GM21529 (cell line): ENCODE measurements around the gene SKIC3.

Experiments
- ATAC-seq: cut with Tn5 transposase; IDR thresholded peaks from one replicate; pipeline ENCODE4 v1.9.1; 2021; ENCODE audit not compliant: unreplicated experiment

Gene SKIC3

DNA sequence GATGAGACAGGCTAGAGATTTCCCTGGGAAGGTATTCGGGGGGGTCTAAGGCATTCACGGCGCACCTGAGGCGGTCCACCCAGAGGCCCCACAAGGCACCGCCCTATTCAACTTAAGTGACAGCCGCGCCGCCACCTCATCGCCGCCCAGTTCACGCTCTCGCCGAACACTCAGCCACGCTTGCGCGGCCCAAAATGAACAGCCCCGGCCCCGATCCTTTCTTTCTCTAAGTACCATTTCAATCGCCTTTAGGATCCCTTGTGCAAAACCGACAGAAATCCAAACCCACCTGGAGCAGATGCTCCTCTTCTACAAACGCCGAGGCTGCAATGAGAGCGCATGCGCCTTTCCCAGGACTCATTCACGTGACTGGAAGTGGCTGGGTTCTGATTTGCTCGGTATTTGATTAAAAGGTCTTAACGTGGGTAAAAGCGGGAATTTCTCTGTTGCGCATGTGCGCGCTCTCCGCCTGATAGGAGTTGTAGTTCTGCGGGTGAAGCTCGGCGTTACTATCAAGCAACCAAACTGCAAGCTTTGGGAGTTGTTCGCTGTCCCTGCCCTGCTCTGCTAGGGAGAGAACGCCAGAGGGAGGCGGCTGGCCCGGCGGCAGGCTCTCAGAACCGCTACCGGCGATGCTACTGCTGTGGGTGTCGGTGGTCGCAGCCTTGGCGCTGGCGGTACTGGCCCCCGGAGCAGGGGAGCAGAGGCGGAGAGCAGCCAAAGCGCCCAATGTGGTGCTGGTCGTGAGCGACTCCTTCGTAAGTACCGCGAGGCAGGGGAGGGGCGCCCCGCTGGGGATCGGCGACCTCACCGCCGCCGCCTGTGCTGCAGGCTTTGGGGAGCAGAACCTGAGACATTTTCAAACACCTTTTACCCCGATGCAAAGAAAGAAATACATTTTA lies at the start of gene SKIC3, which contains the start of gene ARSK:
TSS of gene SKIC3 (minus strand) at position 331 of the 902 bp plus-strand sequence. CDS start 7,827 bp downstream, outside the sequence.
TSS of gene ARSK (plus strand) at position 455 of the 902 bp plus-strand sequence. CDS start at position 633, 178 bp downstream.
- peak; percentile 90 for ATAC-seq

DNA sequence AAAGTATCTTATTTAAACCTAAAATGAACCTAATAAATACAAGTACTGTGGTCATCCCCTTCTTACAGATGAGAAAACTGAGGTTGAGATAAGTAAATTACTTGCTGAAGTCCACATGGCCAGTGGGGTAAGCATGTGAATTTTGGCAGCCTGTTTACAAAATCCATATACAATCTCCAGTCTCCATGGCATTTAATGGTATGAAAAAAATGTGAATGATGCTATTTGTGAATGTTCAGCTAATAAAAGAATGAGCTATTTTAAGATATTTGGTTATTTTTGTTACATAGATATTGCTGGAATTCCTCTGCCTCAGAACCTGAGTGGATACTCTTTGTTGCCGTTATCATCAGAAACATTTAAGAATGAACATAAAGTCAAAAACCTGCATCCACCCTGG lies 45.8 kb upstream of the SKIC3 start:
- no peak for ATAC-seq

DNA sequence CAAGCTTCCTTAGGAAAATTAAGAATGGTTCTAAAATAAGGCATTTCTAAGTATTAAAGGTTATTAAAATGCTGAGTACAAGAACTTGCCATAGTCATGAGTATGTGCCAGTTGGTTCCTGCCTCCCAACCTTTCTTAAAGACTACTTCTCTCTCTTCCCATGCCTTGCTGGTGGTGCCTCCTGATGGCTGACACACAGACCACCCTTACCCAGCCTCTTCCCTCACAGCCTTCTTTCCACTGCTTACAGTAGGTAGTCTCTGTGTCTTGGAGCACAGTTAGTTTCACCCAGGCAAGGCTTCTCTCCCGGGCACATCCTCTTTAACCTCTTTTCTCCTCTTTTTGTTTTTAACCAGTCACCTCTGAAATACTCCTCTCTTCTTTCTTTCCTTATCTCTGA lies 44.5 kb upstream of the SKIC3 start:
- ATAC-seq = no peak

DNA sequence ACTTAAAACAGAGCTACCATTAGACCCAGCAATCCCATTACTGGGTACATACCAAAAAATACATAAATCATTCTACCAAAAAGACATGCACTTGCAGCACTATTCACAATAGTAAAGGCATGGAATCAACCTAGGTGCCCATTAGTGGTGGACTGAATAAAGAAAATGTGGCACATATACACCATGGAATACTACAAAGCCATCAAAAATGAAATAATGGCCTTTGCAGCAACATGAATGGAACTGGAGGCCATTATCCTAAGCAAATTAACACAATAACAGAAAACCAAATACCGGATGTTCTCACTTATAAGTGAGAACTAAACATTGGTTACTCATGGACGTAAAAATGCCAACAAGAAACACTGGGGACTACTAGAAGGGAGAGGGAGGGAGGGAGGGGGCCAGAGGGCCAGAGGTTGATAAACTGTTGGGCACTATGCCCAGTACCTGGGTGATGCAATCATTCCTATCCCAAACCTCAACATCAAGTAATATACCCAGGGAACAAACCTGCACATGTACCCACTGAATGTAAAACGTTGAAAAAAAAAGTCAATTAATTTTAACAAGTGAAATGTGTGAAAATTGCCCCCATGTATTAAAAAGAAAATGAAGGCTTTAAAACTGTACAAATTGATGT lies 40.6 kb upstream of the SKIC3 start:
- ATAC-seq = no peak

DNA sequence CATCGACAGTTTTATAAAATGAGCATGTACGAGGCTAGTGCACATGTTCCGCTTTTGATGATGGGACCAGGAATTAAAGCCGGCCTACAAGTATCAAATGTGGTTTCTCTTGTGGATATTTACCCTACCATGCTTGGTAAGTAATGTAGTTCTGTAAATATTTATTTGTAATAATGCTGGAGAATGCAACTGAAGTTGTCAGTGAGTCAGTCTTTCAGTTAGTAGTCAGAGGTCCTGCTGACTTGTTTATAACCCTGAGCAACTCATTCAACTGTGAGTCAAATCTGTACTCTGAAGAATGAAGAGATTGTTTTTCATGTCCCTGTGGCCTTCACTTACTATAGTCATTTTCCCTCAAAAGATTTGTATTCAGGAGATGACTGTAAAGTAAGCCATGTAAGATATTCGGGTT lies 36.7 kb upstream of the SKIC3 start:
- peak; percentile 93 for ATAC-seq

DNA sequence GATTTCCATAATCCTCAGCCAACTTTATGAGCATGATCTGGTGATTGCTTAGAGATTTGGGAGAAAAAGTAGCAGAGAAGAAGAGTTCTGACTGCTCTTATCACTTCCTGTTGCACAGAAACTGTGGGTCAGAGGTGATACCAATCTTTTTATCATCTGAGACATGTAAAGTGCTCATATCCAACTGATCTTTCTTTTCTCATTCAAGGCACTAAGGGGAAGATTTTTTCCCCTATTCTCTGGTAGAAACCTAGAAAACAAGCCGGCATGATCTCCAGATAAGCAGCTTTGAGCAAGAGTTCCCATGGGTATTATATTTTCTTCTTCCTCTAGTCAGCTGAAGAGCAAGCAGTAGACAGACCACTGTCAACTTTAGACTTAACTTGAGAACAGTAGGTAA lies 36.1 kb upstream of the SKIC3 start:
- no peak for ATAC-seq

DNA sequence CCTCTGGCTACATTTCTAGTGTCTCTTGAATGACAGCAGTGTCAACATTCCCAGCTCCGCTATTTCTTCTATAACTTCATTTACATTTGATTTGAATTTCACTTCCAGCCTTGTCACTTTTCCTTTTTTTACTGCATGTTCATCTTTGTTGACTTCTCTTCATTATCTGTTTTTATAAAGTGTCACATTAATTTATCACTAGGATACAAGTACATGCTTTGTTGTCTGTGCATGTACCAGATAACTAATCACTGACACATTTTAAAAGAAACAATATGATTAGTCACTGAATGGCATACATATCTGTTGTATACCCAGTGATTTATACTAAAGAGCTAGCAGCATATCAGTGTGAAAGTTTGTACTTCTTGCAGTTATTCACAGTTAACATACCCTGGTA lies 29.2 kb upstream of the SKIC3 start:
- no peak for ATAC-seq

DNA sequence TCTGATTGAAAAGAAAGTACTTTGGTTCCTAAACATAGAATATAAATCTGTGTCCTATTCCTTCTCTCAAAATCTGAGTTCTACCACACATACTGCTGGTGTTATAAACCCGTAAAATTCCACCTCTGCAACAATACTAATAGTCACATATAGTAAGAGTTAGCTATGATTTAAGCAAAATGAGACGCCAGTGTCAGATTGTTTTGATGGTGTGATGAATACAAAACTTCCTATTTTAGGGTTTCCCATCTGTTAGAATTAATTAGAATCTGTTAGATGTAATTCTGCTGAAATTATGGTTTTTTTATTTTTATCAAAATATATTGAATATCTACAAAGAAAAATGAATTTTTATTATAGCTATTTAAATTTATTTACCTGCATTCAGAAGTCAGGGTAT lies 26.8 kb upstream of the SKIC3 start:
- ATAC-seq = no peak

DNA sequence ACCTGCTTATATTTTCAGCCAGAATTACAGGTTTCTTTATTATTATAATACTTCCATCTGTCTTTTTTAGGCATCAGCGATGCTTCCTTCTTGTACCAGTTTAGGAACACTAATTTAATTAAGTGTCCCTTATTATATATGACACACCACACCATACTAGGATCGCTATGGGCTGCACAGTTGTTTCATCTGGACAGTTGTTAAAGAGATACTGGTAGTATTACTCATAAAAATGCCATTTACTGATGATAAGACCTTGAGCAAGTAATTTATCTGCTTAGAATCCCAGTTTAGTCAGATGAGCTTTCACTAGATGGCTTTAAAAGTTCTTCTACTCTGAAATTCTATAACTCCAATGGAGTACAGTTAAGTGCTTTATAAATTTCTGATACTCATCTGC lies 17.2 kb upstream of the SKIC3 start:
- ATAC-seq = no peak

DNA sequence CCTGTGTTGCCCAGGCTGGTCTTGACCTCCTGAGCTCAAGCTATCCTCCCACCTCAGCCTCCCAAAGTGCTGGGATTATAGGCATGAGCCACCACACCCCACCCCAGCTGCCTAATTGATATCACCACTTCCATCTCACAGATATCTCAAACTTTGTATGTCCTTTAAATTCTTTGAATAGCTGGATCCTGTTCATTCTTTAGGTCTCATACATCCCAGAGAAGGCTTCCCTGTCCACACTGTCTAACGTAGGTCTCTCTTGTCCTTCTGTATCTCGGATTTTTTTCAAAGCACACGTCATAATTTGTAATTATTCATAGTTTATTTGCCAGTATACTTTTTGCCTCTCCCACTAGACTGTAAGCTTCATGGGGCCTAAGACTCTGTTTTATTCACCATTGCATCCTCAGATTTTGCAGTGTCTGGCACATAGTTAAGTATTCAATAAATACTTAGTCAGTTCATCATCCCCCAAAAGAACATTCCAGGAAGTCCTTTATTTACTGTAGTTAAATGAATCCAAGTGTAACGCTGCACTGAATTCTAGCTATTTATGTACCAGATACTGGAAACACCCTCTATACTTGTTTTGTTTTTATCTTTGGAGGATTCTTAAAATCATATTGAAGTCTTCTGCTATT lies 10.6 kb upstream of the SKIC3 start:
- no peak for ATAC-seq

DNA sequence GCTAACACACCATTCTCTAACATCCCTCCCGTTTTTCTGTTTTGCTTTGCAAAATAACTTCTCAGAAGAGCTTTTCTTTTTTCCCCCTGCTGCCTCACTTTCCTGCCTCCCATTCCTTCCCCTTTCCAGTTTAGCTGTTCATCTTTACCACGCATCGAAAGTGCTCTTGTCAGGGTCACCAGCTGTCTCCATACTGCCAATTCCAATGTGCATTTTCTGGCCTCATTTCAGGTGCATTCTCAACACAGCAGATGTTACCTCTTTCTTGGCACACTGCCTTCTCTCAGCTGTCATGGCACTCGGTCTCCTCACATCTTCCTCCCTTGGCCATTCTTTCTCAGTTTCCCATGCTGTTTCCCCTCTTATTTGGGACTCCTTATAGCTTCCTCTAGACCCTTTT lies 9.7 kb upstream of the SKIC3 start:
- no peak for ATAC-seq

DNA sequence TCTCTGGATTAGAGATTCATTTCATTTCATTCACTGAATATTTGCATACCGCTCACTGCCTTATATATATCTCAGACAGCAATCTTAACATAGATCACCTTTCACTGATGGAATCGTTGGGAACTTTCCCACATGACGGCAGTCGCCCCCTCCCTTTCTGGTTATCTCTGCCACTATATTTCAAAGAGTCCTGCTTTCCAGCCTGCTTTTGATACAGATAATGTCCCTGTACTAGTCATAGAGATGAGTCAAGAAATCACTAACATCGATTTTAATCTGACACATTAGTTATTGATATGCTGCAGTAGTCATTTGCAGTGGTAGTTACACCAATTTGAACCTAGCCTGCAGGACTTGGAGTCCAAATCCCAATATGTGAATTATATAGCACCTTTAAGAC lies 8.6 kb upstream of the SKIC3 start:
- ATAC-seq = no peak

DNA sequence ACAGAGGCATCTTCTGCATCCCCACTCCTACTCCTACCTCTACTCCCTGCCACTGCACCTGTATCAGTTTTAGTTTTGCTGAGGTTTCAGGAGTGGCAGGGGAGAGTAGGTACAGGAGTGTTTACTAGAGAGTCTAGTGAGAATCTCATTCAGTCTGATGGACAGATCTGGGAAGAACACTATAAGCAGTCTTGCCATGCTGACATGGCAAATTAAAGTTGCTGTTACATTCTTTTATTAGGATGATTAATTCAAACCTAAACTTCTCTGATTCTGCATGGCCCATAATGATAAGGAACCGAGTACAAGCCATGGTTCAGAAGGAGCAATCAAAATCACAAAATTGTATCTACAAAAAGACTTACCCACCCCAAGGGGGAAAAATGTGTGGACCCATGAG lies 7.5 kb upstream of the SKIC3 start:
- ATAC-seq = no peak

DNA sequence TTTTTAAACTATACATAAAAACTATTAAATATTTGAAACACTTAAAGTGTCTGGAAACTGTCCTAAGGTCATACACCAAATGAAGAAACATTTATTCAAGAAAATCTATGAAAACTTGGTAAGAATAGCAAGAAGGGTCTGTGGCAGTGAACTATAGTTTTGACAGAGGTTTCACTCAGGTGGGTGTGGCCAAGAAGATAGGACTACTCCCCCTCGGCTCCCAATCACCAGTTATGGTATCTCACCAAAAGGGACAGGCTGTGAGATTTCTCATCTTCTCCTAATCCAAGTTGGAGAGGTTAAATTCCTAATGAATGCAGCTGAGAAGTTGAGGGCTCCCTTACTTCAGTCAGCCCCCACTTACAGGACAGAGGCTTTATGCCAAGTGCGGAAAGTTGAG lies 3.1 kb upstream of the SKIC3 start:
- ATAC-seq = no peak

DNA sequence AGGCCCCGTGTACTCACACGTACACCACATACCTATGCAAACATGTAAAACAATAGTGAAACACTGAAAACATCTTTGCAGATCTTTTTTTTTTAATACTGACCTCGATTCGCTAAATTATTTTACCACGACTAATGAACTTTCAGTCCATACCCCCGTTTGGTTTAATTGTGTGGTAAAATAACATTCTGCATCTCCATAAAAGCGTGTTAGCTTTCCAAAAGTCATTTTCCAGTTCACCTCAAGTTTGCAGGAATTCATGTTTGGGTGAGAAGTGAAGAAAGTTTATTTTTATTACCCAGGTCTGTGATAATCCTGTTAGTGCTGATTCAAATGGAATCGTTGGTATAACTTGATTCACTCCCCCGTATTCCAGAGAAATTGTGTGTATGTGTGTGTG lies 776 bp upstream of the SKIC3 start:
- no peak for ATAC-seq

DNA sequence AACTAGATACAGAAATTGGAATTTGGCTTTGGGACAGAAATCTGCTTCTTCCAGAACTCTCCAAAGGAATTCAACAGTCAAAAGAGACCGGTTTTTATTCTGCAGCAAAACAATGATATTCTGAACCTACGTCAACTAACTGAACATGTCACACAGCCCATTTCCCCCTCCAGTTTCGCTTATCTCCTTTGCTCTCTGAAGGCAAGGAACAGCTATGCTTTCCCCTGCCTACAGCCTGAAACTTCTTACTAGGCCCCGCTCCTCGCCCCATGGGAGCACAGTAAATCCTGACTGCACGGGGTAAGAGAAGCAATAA lies 488 bp downstream of the SKIC3 start:
- ATAC-seq = peak; percentile 24

DNA sequence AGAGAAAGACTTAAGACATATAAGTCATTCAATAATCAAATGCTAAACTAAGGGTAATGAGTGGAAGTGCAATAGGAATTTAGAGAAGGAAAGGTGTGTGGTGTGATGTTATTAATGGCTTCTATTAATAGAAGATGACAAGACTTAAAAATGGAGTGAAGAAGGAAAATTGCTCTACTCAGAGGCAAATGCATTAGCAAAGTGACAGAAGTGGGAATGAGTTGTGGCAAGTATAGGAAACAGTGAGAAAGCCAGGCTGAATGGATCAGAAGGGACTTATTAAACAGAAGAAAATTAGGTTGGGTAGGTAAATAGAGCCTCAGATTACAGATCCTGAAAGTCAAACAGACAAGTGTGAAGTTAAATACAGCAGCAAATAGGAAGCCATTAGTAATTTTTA lies 5.7 kb downstream of the SKIC3 start:
- no peak for ATAC-seq

DNA sequence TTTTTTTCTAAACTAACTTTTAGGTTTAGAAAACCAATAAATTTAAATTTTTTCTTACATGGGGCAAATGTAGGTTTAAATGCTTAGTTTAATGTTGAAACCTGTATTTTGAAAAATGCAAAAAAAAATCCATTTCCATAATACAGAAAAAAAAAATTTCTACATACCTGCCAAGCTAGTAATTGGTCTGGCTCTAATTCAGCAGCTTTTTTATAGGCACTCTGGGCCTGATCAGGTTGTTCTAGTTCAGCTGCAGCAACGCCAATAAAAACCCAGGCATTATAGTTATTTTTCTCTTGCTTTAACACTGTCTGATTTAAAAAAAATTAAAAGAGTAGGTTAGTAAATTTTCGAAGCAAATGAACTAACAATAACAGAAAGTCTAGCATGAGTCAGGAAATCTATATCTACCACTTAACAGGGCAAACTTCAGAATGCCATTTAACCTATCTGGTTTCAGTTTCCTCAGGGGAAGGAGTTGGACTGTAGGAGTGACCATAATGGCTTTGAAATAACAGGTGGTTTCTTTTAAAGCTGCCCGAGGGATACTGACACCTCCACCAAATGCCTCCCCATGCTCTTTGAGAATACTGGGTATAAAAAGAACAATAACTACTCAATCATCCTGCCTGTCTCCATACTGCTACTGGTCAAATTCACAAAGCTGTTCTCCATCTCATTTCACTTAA lies 11.6 kb downstream of the SKIC3 start:
- ATAC-seq = peak; percentile 63

DNA sequence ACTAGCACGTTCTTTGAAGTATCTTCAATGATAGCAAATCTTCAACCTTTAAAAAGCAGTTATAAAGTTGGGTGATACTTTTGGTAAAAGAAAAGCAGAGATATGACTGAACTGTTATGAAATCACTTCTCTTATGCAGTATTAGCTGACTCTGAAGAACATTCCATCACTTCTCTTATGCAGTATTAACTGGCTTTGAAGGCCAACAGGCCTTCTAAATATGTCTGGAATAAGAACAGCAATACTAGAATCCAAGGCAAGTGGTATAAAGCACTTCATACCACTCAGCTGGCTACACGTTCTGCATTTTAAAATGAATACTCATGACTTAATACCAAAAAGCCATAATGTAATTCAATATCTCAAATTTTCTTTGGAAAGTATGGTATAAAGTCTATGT lies 17.3 kb downstream of the SKIC3 start:
- ATAC-seq = no peak

DNA sequence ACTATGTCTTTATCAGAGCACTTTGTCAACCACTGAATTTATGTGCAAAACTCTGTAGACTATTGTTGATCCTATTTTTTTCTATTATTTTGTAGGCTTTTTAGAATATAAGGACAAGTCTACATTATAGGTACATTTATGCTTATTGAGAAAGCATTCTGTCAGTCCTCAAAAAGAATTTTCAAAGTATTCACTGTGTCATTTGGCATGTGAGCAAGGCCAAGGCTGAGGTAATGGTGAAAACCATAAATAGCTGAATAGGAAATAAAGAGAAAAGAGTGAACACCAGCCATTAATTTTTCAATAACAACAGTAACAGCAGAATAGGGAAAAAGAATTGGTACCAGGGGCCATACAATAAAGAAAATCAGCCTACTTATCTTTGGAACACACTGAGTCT lies 21.0 kb downstream of the SKIC3 start:
- no peak for ATAC-seq

DNA sequence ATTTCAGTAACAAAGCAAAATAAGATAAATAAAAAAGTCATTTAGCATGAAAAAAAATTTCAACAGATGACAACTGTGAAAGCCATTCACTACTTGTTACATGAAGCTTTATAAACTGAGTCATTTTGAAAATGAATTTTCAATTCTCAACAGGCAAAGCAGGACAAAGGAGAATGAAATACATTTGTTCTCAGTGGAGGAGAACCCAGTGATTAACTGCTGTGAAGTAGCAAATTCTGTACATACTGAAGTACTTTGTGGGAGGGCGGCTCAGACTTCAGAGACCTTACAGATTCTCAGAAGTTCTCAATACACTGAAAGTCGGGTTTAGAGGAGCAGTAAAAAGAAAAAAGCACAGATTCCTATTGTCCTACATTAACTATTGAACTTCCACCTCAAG lies 21.7 kb downstream of the SKIC3 start:
- no peak for ATAC-seq
